ENCODE results near the gene NMNAT2.

The NMNAT2 gene

DNA sequence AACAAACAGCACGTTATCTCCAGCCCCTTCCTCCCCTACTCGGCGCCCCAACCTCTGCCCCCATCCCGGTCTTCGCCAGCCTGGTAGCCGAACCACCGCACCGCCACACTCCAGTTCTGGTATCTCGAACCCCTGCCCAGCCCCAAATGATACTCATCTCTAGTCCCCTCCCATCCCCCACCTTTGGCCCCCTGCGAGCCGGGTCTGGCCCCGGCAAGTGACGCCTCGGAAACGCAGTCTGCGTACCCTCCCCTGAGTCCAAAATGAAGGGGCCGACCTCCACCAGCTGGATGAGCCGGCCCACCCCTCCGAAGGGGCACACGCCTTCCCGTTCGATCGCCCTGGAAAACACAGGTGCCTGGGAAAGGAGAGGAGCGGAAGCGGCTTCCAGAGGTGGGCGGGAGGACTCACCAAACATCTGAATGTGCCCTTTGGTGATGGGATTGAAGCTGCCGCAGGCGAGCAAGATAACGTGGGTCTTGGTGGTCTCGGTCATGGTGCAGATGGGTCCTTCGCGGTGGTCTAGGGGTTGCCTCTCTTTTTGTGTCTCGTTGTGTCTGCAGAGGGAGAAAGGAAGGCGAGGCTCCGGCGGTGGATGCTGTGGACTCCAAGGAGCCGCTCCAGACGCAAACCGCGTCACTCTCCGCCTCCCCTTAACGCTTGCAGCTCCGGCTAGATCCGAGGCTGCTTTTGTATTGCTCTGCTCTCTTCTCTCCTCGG is at the start of gene NMNAT2:
Gene NMNAT2 (minus strand): TSS at position 609 of the 720 bp plus-strand sequence. CDS start 113 bp downstream, at position 496.
- no peak within 1 kb of the TSS for H3K9ac ChIP-seq (ENCODE audit: low read length)
- H3K9me3 ChIP-seq (ENCODE audit: control insufficient read depth, low read length), result no peaks in the 10 kb centered on the region
- peaks cover 56% of the 10 kb centered on the region for H3K27me3 ChIP-seq (replicated peaks; ENCODE audit: control insufficient read depth, insufficient read depth, low read length)
- H3K36me3 ChIP-seq (ENCODE audit: control insufficient read depth, insufficient read depth, low read length, severe bottlenecking), result no peaks in the 10 kb centered on the region
- peak within 1 kb of the TSS; percentile 57 for H3K4me3 ChIP-seq (ENCODE audit: low read length)
- H3K4me1 ChIP-seq (ENCODE audit: control insufficient read depth, insufficient read depth, low read length), result peaks cover 10% of the 10 kb centered on the region
- DNase-seq (ENCODE audit: low read depth), result peak; percentile 50

DNA sequence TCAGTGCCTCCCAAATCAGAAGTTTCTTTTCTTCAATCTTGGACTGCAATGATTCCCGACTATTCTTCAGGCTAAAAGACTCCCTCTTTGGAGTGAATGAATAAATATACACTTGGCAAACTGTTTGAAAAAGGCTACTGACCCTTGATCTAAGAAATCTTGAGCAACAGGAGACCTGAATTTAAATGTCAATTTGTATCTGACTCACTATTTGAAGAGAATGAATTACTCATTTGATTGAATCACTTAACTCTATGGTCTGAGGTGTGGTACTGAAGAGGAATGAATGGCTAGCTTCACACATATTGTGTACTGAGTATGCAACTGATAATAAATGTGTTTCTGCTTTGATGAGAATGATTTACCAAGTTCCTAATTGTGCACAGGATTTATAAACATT is 49.5 kb upstream of the NMNAT2 start:
- Histone ChIP-seq H3K9me3 (ENCODE audit: control insufficient read depth, low read length) (no peaks in the 10 kb centered on the region), H3K36me3 (ENCODE audit: control insufficient read depth, insufficient read depth, low read length, severe bottlenecking) (no peaks in the 10 kb centered on the region), H3K27me3 (replicated peaks; ENCODE audit: control insufficient read depth, insufficient read depth, low read length) (no peaks in the 10 kb centered on the region), H3K4me3 (ENCODE audit: low read length) (no peak overlapping the region), H3K9ac (ENCODE audit: low read length) (no peak overlapping the region), H3K4me1 (ENCODE audit: control insufficient read depth, insufficient read depth, low read length) (peaks cover 7% of the 10 kb centered on the region)
- no peak for DNase-seq (ENCODE audit: low read depth)

DNA sequence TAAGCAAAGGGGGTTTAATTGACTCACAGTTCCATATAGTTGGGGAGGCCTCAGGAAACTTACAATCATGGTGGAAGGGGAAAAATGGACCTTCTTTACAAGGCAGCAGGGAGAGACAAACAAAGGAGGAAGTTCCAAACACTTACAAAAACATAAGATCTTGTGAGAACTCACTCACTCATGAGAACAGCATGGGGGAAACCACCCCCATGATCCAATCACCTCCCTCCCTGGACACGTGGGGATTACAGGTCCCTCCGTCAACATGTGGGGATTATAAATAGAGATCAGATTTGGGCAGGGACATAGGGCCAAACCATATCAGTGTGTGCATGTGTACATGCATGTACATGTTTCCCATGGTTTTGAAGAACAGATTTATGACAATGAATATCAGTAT is 48.6 kb upstream of the NMNAT2 start:
- H3K4me3 ChIP-seq (ENCODE audit: low read length), result no peak overlapping the region
- H3K9me3 ChIP-seq (ENCODE audit: control insufficient read depth, low read length), result no peaks in the 10 kb centered on the region
- no peaks in the 10 kb centered on the region for H3K27me3 ChIP-seq (replicated peaks; ENCODE audit: control insufficient read depth, insufficient read depth, low read length)
- no peak overlapping the region for H3K9ac ChIP-seq (ENCODE audit: low read length)
- DNase-seq (ENCODE audit: low read depth), result no peak
- H3K4me1 ChIP-seq (ENCODE audit: control insufficient read depth, insufficient read depth, low read length), result peaks cover 7% of the 10 kb centered on the region
- H3K36me3 ChIP-seq (ENCODE audit: control insufficient read depth, insufficient read depth, low read length, severe bottlenecking), result no peaks in the 10 kb centered on the region

DNA sequence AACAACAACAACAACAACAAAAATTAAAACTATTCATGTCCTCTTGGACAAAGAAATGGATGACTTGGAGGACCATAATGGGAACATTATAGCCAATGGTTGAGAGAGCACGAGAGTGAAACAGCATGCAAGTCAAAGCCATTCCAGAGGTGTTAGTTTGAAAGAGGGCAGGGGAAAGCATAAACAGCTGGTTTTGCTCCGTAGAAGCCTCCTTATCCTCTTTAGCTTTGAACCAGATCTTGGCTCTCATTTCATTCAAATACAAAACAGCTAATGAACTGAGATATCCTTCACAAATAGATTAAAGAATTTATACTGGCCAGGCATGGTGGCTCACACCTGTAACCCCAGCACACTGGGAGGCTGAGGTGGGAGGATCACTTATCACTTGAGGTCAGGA is 45.4 kb upstream of the NMNAT2 start:
- DNase-seq (ENCODE audit: low read depth), result no peak
- H3K4me3 ChIP-seq (ENCODE audit: low read length), result no peak overlapping the region

DNA sequence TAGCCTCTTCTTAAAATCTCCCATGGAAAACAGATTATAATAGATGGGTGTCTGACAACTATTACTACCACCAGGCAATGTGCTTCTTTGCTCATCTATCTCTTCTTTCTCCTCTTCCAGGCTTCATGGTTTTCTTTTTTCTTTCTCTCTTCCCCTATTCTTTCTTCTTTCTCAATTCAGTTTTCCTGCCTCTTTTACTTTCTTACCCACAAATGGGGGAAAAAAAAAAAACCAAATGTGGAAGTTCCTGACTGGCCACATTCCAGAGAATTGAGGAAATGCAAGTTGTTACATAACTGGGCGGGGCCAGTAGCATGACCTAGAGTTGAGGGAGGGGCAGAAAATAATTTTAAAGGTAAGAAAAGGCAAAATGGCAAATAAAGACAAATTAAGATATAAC is 43.2 kb upstream of the NMNAT2 start:
- DNase-seq (ENCODE audit: low read depth), result no peak
- H3K27me3 ChIP-seq (replicated peaks; ENCODE audit: control insufficient read depth, insufficient read depth, low read length), result no peaks in the 10 kb centered on the region
- H3K4me3 ChIP-seq (ENCODE audit: low read length), result no peak overlapping the region
- no peaks in the 10 kb centered on the region for H3K36me3 ChIP-seq (ENCODE audit: control insufficient read depth, insufficient read depth, low read length, severe bottlenecking)
- no peaks in the 10 kb centered on the region for H3K4me1 ChIP-seq (ENCODE audit: control insufficient read depth, insufficient read depth, low read length)
- no peak overlapping the region for H3K9ac ChIP-seq (ENCODE audit: low read length)
- no peaks in the 10 kb centered on the region for H3K9me3 ChIP-seq (ENCODE audit: control insufficient read depth, low read length)

More for the DNA sequence above, 45.4 kb upstream of the NMNAT2 start:
- no peaks in the 10 kb centered on the region for H3K9me3 ChIP-seq (ENCODE audit: control insufficient read depth, low read length)
- no peaks in the 10 kb centered on the region for H3K36me3 ChIP-seq (ENCODE audit: control insufficient read depth, insufficient read depth, low read length, severe bottlenecking)
- peaks cover 7% of the 10 kb centered on the region for H3K4me1 ChIP-seq (ENCODE audit: control insufficient read depth, insufficient read depth, low read length)
- no peak overlapping the region for H3K9ac ChIP-seq (ENCODE audit: low read length)
- no peaks in the 10 kb centered on the region for H3K27me3 ChIP-seq (replicated peaks; ENCODE audit: control insufficient read depth, insufficient read depth, low read length)

DNA sequence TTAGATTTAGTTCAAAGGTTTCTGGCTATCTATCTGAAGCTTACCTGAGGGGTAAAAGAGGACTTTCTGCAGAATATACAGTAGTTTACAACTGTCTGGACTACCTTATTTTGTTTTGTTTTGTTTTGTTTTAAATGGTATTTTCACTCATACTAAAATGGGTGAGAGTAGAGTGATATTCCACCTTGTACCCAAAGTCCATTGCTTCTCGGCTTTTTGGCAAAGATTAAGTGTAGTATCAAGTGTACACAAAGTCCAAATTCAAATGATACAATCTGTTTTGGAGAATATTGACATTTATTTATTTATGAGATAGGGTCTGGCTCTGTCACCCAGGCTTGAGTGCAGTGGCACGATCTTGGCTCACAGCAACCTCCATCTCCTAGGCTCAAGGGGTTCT is 42.4 kb upstream of the NMNAT2 start:
- Histone ChIP-seq H3K36me3 (ENCODE audit: control insufficient read depth, insufficient read depth, low read length, severe bottlenecking) (no peaks in the 10 kb centered on the region), H3K4me3 (ENCODE audit: low read length) (no peak overlapping the region), H3K9ac (ENCODE audit: low read length) (no peak overlapping the region)

DNA sequence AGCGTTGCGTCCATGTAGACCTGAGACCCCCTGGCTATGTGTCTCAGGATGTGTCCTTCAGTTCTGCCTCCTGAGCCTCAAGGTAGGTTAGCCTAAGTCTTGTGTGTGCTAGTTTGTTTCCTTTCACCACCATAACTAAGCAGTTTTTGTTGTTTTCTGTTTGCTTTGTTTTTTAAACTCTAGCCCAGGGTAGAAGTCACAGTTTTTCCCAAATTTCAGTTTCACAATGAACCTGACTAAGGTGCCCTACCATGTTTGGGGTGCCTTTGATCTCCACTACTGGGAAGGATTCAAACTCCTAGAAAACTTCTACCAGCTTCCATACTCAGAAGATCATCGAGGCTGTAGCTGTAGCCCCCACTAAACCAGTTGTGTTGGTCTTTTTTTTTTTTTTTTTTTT is 39.3 kb upstream of the NMNAT2 start:
- no peaks in the 10 kb centered on the region for H3K9me3 ChIP-seq (ENCODE audit: control insufficient read depth, low read length)
- DNase-seq (ENCODE audit: low read depth), result no peak
- no peaks in the 10 kb centered on the region for H3K36me3 ChIP-seq (ENCODE audit: control insufficient read depth, insufficient read depth, low read length, severe bottlenecking)
- no peaks in the 10 kb centered on the region for H3K27me3 ChIP-seq (replicated peaks; ENCODE audit: control insufficient read depth, insufficient read depth, low read length)
- no peaks in the 10 kb centered on the region for H3K4me1 ChIP-seq (ENCODE audit: control insufficient read depth, insufficient read depth, low read length)
- H3K4me3 ChIP-seq (ENCODE audit: low read length), result no peak overlapping the region
- H3K9ac ChIP-seq (ENCODE audit: low read length), result no peak overlapping the region

More for the DNA sequence above, 42.4 kb upstream of the NMNAT2 start:
- H3K27me3 ChIP-seq (replicated peaks; ENCODE audit: control insufficient read depth, insufficient read depth, low read length), result no peaks in the 10 kb centered on the region
- no peaks in the 10 kb centered on the region for H3K9me3 ChIP-seq (ENCODE audit: control insufficient read depth, low read length)
- DNase-seq (ENCODE audit: low read depth), result no peak
- H3K4me1 ChIP-seq (ENCODE audit: control insufficient read depth, insufficient read depth, low read length), result no peaks in the 10 kb centered on the region

DNA sequence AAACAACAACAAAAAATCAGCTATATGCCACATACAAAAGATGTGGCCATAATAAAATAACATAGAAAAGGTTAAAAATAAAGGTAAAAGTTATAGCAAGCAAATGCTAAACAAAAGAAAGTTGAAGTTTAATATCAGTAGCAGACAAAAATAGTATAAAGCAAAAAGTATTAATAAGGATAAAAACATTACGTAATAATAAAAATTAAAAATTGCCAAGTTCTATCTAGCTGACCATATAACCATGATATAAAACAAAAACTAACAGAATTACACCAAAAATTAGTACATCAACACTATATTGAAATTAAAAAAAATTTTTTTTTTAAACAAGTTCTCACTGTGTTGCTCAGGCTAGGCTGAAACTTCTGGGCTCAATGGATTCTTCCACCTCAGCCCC is 38.6 kb upstream of the NMNAT2 start:
- no peaks in the 10 kb centered on the region for H3K9me3 ChIP-seq (ENCODE audit: control insufficient read depth, low read length)
- no peaks in the 10 kb centered on the region for H3K36me3 ChIP-seq (ENCODE audit: control insufficient read depth, insufficient read depth, low read length, severe bottlenecking)
- no peak overlapping the region for H3K4me3 ChIP-seq (ENCODE audit: low read length)
- no peaks in the 10 kb centered on the region for H3K27me3 ChIP-seq (replicated peaks; ENCODE audit: control insufficient read depth, insufficient read depth, low read length)
- no peak for DNase-seq (ENCODE audit: low read depth)
- H3K4me1 ChIP-seq (ENCODE audit: control insufficient read depth, insufficient read depth, low read length), result no peaks in the 10 kb centered on the region
- no peak overlapping the region for H3K9ac ChIP-seq (ENCODE audit: low read length)

DNA sequence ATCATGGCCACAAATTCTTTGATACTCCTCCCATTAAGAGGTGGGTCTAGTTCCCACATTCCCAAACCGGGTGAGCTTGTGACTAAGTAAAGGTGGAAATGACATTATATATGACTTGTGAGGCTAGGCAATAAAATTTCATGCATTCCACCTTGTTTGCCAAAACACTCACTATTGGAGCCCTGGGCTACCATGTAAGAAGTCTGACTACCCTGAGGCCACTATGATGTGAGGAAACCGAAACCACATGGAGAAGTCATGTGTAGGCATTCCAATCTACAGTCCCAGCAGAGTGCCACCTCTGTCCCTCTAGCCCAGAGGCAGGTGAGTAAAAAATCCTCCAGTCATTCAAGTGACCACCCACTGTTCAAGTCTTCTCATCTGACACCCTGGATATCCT is 36.2 kb upstream of the NMNAT2 start:
- H3K36me3 ChIP-seq (ENCODE audit: control insufficient read depth, insufficient read depth, low read length, severe bottlenecking), result no peaks in the 10 kb centered on the region
- no peak overlapping the region for H3K4me3 ChIP-seq (ENCODE audit: low read length)
- no peak for DNase-seq (ENCODE audit: low read depth)

DNA sequence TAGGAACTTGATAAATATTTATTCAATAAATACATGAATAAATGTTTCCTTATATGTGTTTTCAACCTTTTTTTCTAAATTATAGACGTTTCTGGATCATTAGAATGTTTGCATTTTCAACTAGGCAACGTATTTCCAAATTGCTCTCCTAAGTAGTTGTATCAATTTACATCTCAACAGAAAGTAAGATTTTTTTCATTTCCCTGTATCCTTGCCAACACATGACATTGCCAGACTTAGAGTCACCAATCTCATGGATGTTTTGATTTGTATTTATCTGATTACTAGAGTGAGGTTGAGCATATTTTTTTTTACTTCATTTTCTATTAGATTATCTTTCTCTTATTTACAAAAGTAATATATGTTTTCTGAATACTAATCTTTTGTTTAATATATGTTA is 31.9 kb upstream of the NMNAT2 start:
- Histone ChIP-seq H3K4me1 (ENCODE audit: control insufficient read depth, insufficient read depth, low read length) (no peaks in the 10 kb centered on the region), H3K4me3 (ENCODE audit: low read length) (no peak overlapping the region), H3K36me3 (ENCODE audit: control insufficient read depth, insufficient read depth, low read length, severe bottlenecking) (no peaks in the 10 kb centered on the region), H3K9me3 (ENCODE audit: control insufficient read depth, low read length) (no peaks in the 10 kb centered on the region), H3K27me3 (replicated peaks; ENCODE audit: control insufficient read depth, insufficient read depth, low read length) (no peaks in the 10 kb centered on the region), H3K9ac (ENCODE audit: low read length) (no peak overlapping the region)
- DNase-seq (ENCODE audit: low read depth), result peak; percentile 55

More for the DNA sequence above, 36.2 kb upstream of the NMNAT2 start:
- H3K4me1 ChIP-seq (ENCODE audit: control insufficient read depth, insufficient read depth, low read length), result no peaks in the 10 kb centered on the region
- no peaks in the 10 kb centered on the region for H3K27me3 ChIP-seq (replicated peaks; ENCODE audit: control insufficient read depth, insufficient read depth, low read length)
- H3K9me3 ChIP-seq (ENCODE audit: control insufficient read depth, low read length), result no peaks in the 10 kb centered on the region
- no peak overlapping the region for H3K9ac ChIP-seq (ENCODE audit: low read length)

DNA sequence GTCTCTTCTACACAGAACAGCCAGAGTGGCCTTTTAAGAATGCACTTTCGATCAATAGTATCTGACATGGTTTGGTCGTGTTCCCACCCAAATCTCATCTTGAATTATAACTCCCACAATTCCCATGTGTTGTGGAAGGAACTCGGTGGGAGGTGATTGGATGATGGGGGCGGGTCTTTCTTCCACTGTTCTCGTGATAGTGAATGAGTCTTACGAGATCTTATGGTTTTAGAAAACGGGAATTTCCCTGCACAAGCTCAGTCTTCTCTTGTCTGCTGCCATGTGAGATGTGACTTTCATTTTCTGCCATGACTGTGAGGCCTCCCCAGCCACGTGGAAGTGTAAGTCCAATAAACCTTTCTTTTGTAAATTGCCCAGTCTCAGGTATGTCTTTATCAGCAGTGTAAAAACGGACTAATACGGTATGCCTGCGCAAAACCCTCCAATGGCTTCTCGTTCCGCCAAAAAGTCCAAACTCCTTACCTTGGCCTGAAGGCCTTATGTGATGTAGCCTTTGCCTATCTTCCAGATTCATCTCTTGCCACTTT is 31.1 kb upstream of the NMNAT2 start:
- no peaks in the 10 kb centered on the region for H3K9me3 ChIP-seq (ENCODE audit: control insufficient read depth, low read length)

DNA sequence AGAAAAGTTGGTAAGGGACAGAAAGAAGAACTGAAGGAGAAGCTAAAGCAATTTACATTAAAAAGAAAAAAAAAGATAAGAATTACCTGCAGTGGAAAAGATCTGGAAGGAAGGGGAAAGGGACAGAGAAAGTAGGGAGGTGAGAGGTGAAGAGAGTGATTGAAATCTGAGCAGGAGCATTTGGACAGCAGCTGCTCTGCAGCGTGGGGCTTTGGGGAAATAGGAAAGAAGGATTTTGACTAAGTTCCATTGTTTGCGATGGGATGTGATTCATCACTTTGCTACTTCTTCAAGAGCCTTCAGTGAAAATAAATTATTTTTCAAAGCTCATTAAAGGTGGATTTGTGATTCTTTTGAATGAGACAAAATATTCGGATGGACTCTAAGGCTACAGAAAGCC is 26.1 kb upstream of the NMNAT2 start:
- Histone ChIP-seq H3K4me3 (ENCODE audit: low read length) (no peak overlapping the region), H3K9me3 (ENCODE audit: control insufficient read depth, low read length) (no peaks in the 10 kb centered on the region), H3K27me3 (replicated peaks; ENCODE audit: control insufficient read depth, insufficient read depth, low read length) (no peaks in the 10 kb centered on the region), H3K4me1 (ENCODE audit: control insufficient read depth, insufficient read depth, low read length) (no peaks in the 10 kb centered on the region), H3K36me3 (ENCODE audit: control insufficient read depth, insufficient read depth, low read length, severe bottlenecking) (no peaks in the 10 kb centered on the region), H3K9ac (ENCODE audit: low read length) (no peak overlapping the region)
- DNase-seq (ENCODE audit: low read depth), result peak; percentile 52

More for the DNA sequence above, 31.1 kb upstream of the NMNAT2 start:
- no peaks in the 10 kb centered on the region for H3K27me3 ChIP-seq (replicated peaks; ENCODE audit: control insufficient read depth, insufficient read depth, low read length)
- H3K4me1 ChIP-seq (ENCODE audit: control insufficient read depth, insufficient read depth, low read length), result no peaks in the 10 kb centered on the region
- no peak overlapping the region for H3K9ac ChIP-seq (ENCODE audit: low read length)
- H3K36me3 ChIP-seq (ENCODE audit: control insufficient read depth, insufficient read depth, low read length, severe bottlenecking), result no peaks in the 10 kb centered on the region
- DNase-seq (ENCODE audit: low read depth), result no peak
- H3K4me3 ChIP-seq (ENCODE audit: low read length), result no peak overlapping the region

All from adipocyte (in vitro differentiated cells).